Measurements from ENCODE around the gene DLX1. TPM values are rescaled to one million over a fixed set of nuclear protein-coding genes. Genes with fewer than 3 reads are reported as not detected.

Gene DLX1
- total RNA-seq, 1 experiment from 2014 or later, result 0.87 TPM

GRCh38 chr2:172095905-172096625, 10.8 kb downstream of the DLX1 start:
- intact Hi-C loops (cut with micrococcal nuclease; ENCODE audit: unreplicated experiment), result loop anchor here (1.0 to 2.0 kb wide), 3 partner anchors 75 to 174 kb away; partner anchors contain the start of genes HAT1 and METAP1D
- BruUV-seq (replicated peaks), result TSS peak; percentile 73
- DNase-seq, result peak in 1 of 2 experiments; percentile 42
- Histone ChIP-seq H3K9me2 (ENCODE audit: insufficient read depth) (no peaks in the 10 kb centered on the region), H3K4me3 (peak overlapping the region; percentile 73), H3K9me3 (ENCODE audit: insufficient read depth, low read depth) (no peaks in the 10 kb centered on the region), H2AFZ (peak overlapping the region; percentile 97), H3K4me1 (replicated peaks; ENCODE audit: insufficient read depth) (peaks cover 46% of the 10 kb centered on the region), H4K20me1 (ENCODE audit: insufficient read depth) (no peaks in the 10 kb centered on the region), H3K36me3 (ENCODE audit: low read depth) (no peaks in the 10 kb centered on the region), H3K27me3 (ENCODE audit: insufficient read depth, low read depth) (no peaks in the 10 kb centered on the region), H3K79me2 (ENCODE audit: low read depth) (no peaks in the 10 kb centered on the region), H3F3A (ENCODE audit: insufficient read depth, low read depth) (peaks cover 47% of the 10 kb centered on the region), H3K27ac (peak overlapping the region; percentile 12), H3K4me2 (peak overlapping the region; percentile 95)
- TF ChIP-seq CTCF (conservative IDR thresholded peaks at IDR 0.05) (no peak; the same call in 1 of the 2 replicates), EZH2 (IDR thresholded peaks at IDR 0.05; ENCODE audit: low read depth) (no peak)
- ChIA-PET POLR2A (ENCODE audit: unreplicated experiment) (interaction anchor here (0.5 to 0.6 kb wide), 4 partner anchors 132 to 1445 kb away, joined by 3 to 6 read pairs (median 3); no protein-coding TSS in a partner anchor), CTCF (interaction anchor here (0.5 to 2.2 kb wide), 8 partner anchors 10 to 389 kb away, joined by 3 to 6 read pairs (median 4); partner anchors contain the start of gene HAT1)

GRCh38 chr2:172096626-172097547, 11.6 kb downstream of the DLX1 start:
- DNase-seq, result peak in 1 of 2 experiments; percentile 44
- Histone ChIP-seq H4K20me1 (ENCODE audit: insufficient read depth) (no peaks in the 10 kb centered on the region), H3K27me3 (ENCODE audit: insufficient read depth, low read depth) (no peaks in the 10 kb centered on the region), H3F3A (ENCODE audit: insufficient read depth, low read depth) (peaks cover 47% of the 10 kb centered on the region), H3K27ac (no peak overlapping the region), H3K36me3 (ENCODE audit: low read depth) (no peaks in the 10 kb centered on the region), H2AFZ (peak overlapping the region; percentile 97), H3K9me3 (ENCODE audit: insufficient read depth, low read depth) (no peaks in the 10 kb centered on the region), H3K79me2 (ENCODE audit: low read depth) (no peaks in the 10 kb centered on the region), H3K9me2 (ENCODE audit: insufficient read depth) (no peaks in the 10 kb centered on the region), H3K4me1 (replicated peaks; ENCODE audit: insufficient read depth) (peaks cover 46% of the 10 kb centered on the region), H3K4me2 (peak overlapping the region; percentile 95), H3K4me3 (peak overlapping the region; percentile 73; the same call in 1 of the 2 replicates)
- no TSS peak for BruUV-seq (replicated peaks)
- ChIA-PET POLR2A (ENCODE audit: unreplicated experiment) (interaction anchor here (0.6 to 0.7 kb wide), 2 partner anchors 112 to 244 kb away, joined by 5 to 7 read pairs; no protein-coding TSS in a partner anchor), CTCF (interaction anchor here (0.5 to 2.2 kb wide), 5 partner anchors 52 to 388 kb away, joined by 3 to 6 read pairs (median 4); no protein-coding TSS in a partner anchor)
- intact Hi-C loops (cut with micrococcal nuclease; ENCODE audit: unreplicated experiment), result no loop called here
- TF ChIP-seq CTCF (conservative IDR thresholded peaks at IDR 0.05), result no peak
- no peak for TF ChIP-seq EZH2 (IDR thresholded peaks at IDR 0.05; ENCODE audit: low read depth)

Data from PC-9 (cell line).